Measurements from ENCODE around the gene ADAT3.
"Not testable (repeated sequence)": the region's sequence is repeated elsewhere in the genome, so short reads cannot be mapped to it uniquely, and the experiment has no call there.

Gene ADAT3

GRCh38 chr19:1884291-1884718 is 20.9 kb upstream of the ADAT3 start:
- no peak for DNase-seq

- no peak for DNase-seq
Observed at GRCh38 chr19:1884719-1885334, 20.4 kb upstream of the ADAT3 start.

- DNase-seq = peak; percentile 88 to 98
Observed at GRCh38 chr19:1885398-1886119, 19.6 kb upstream of the ADAT3 start, which contains the start of gene ABHD17A. TSS of gene ABHD17A (minus strand) at chr19:1885496. CDS start at chr19:1881566, 3,930 bp downstream.

- not testable (repeated sequence) for DNase-seq
Observed at GRCh38 chr19:1886360-1886759, 18.8 kb upstream of the ADAT3 start.

GRCh38 chr19:1888385-1888784 is 16.8 kb upstream of the ADAT3 start:
- no peak for DNase-seq

- DNase-seq = no peak
Observed at GRCh38 chr19:1889907-1890306, 15.3 kb upstream of the ADAT3 start.

- no peak for DNase-seq
Observed at GRCh38 chr19:1893791-1894190, 11.4 kb upstream of the ADAT3 start.

GRCh38 chr19:1896508-1896907 is 8.7 kb upstream of the ADAT3 start:
- no peak for DNase-seq

- DNase-seq = no peak
Observed at GRCh38 chr19:1901940-1902404, 3.2 kb upstream of the ADAT3 start.

GRCh38 chr19:1902923-1903322 is 2.3 kb upstream of the ADAT3 start:
- no peak for DNase-seq

GRCh38 chr19:1904860-1905109 is 414 bp upstream of the ADAT3 start:
- DNase-seq = no peak

GRCh38 chr19:1905863-1906375 is 720 bp downstream of the ADAT3 start:
- DNase-seq = no peak

- no peak for DNase-seq
Observed at GRCh38 chr19:1906985-1907562, 1.9 kb downstream of the ADAT3 start.

- no peak for DNase-seq
Observed at GRCh38 chr19:1907563-1908363, 2.6 kb downstream of the ADAT3 start.

GRCh38 chr19:1908364-1908678 is 3.1 kb downstream of the ADAT3 start:
- no peak for DNase-seq

- DNase-seq = no peak
Observed at GRCh38 chr19:1909761-1910080, 4.5 kb downstream of the ADAT3 start.

- DNase-seq = no peak
Observed at GRCh38 chr19:1910177-1910576, 5.0 kb downstream of the ADAT3 start.

GRCh38 chr19:1911098-1911497 is 5.9 kb downstream of the ADAT3 start:
- no peak for DNase-seq

- no peak for DNase-seq
Observed at GRCh38 chr19:1911995-1912394, 6.8 kb downstream of the ADAT3 start.

GRCh38 chr19:1912760-1913505 is 7.7 kb downstream of the ADAT3 start:
- no peak for DNase-seq

- DNase-seq = no peak
Observed at GRCh38 chr19:1913781-1914577, 8.8 kb downstream of the ADAT3 start.

- no peak for DNase-seq
Observed at GRCh38 chr19:1914826-1915341, 9.7 kb downstream of the ADAT3 start.

All from NCI-H446 (cell line).